HG03457 (cell line): ENCODE measurements around the gene FCRL1.

Experiments
- ATAC-seq: cut with Tn5 transposase; IDR thresholded peaks from one replicate; pipeline ENCODE4 v1.9.1; 2021; ENCODE audit warnings: moderate number of reproducible peaks; ENCODE audit not compliant: unreplicated experiment

The FCRL1 gene

GRCh38 chr1:157806431-157807149, 13.3 kb downstream of the FCRL1 start:
- peak; percentile 83 for ATAC-seq

GRCh38 chr1:157803851-157804250, 16.1 kb downstream of the FCRL1 start:
- ATAC-seq, result no peak

GRCh38 chr1:157799996-157800395, 19.9 kb downstream of the FCRL1 start:
- no peak for ATAC-seq

GRCh38 chr1:157798211-157798610, 21.7 kb downstream of the FCRL1 start:
- no peak for ATAC-seq

- no peak for ATAC-seq
These were observed 34.7 kb downstream of the FCRL1 start for GRCh38 chr1:157785248-157785647.

GRCh38 chr1:157784801-157785200, 35.1 kb downstream of the FCRL1 start:
- ATAC-seq, result no peak

GRCh38 chr1:157782931-157783330, 37.0 kb downstream of the FCRL1 start:
- no peak for ATAC-seq

- ATAC-seq, result no peak
These were observed 38.9 kb downstream of the FCRL1 start for GRCh38 chr1:157781048-157781447.

GRCh38 chr1:157776971-157777391, 42.9 kb downstream of the FCRL1 start, which contains the start of gene FCRL2:
TSS of gene FCRL2 (minus strand) at chr1:157777132. CDS start at chr1:157777073, 59 bp downstream.
- ATAC-seq, result no peak

GRCh38 chr1:157775101-157775870, 44.6 kb downstream of the FCRL1 start:
- ATAC-seq, result no peak

GRCh38 chr1:157774412-157774811, 45.5 kb downstream of the FCRL1 start:
- no peak for ATAC-seq

- no peak for ATAC-seq
These were observed 46.2 kb downstream of the FCRL1 start for GRCh38 chr1:157773493-157774350.

GRCh38 chr1:157771661-157772425, 48.1 kb downstream of the FCRL1 start:
- ATAC-seq, result no peak

GRCh38 chr1:157770442-157771043, 49.4 kb downstream of the FCRL1 start:
- no peak for ATAC-seq

- no peak for ATAC-seq
These were observed 53.1 kb downstream of the FCRL1 start for GRCh38 chr1:157766792-157767191.

- no peak for ATAC-seq
These were observed 61.9 kb downstream of the FCRL1 start for GRCh38 chr1:157758018-157758417.

GRCh38 chr1:157753611-157754010, 66.3 kb downstream of the FCRL1 start:
- no peak for ATAC-seq

- no peak for ATAC-seq
These were observed 68.6 kb downstream of the FCRL1 start for GRCh38 chr1:157751283-157751682.

GRCh38 chr1:157748262-157748817, 71.6 kb downstream of the FCRL1 start:
- ATAC-seq, result no peak
